ENCODE measurements around the gene KRTAP5-2. TPM values are rescaled to one million over a fixed set of nuclear protein-coding genes. Genes with fewer than 3 reads are reported as not detected.

Gene KRTAP5-2
- total and polyA plus RNA-seq, 2 of the 8 experiments (the other 6 are each of a cell fraction or from before 2014, with no cell fraction given) = not detected

DNA sequence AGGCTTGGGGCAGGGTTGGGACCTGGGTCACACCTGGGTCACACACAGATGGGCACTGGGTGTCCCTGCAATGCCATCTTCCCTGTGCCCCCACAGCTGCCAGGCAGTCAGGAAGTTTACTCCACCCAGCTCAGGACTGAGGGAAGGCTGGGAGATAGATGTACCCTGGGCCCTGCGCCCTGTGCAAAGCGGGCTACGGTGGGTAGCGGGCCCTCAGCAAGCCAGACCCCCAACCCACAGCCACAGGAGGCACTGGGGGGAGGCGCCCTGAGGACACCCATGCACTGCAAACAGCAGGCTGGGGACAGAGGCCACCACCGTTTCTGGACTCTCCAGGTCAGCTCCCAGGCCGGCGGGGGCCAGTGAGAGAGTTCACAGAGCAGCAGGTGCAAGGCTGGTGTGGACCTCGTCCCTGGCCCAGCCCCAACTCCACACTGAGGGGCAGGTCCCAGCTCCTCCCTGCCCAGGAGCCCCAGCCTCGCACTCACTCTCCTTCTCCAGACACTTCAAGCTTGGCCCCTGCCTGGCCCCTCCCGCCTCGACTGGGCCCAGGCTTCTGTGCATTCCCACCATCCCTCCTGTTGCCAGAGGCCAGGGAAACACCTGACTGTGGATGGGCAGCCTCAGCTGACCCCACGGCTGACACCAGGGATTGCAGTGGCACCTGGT lies 30.9 kb downstream of the KRTAP5-2 start:
- H3K9ac ChIP-seq (replicated peaks in 1 of 4; ENCODE audit: extremely low read depth in 1 of 4, low read depth in 3 of 4, low read length in 3 of 4) = no peak overlapping the region
- H3K4me3 ChIP-seq (ENCODE audit: extremely low read depth in 1 of 4, insufficient read depth in 2 of 4, low read depth in 3 of 4, low read length in 4 of 4) = no peak overlapping the region
- no peaks in the 10 kb centered on the region for H3K9me3 ChIP-seq (ENCODE audit: insufficient read depth in 2 of 2, low read depth in 1 of 2, low read length in 1 of 2)
- no peaks in the 10 kb centered on the region; the same call in 1 of the 2 replicates for H3K23me2 ChIP-seq (ENCODE audit: low read depth, low read length)
- no peak overlapping the region for H3K23ac ChIP-seq (ENCODE audit: insufficient read length)
- H2BK15ac ChIP-seq (ENCODE audit: low read length) = no peak overlapping the region
- ChIA-PET CTCF (ENCODE audit: partially characterized antibody) (interaction anchor here (0.6 to 9.1 kb wide), 9 partner anchors 7 to 992 kb away, joined by 3 to 100 read pairs (median 6); no protein-coding TSS in a partner anchor), POLR2A (ENCODE audit: partially characterized antibody) (interaction anchor here (1.7 to 6.9 kb wide), 2 partner anchors 10 to 14 kb away, joined by 4 to 58 read pairs; no protein-coding TSS in a partner anchor)
- H3K79me1 ChIP-seq (ENCODE audit: low read depth, low read length) = no peaks in the 10 kb centered on the region
- no peak overlapping the region for H2BK120ac ChIP-seq (replicated peaks; ENCODE audit: low read depth, low read length)
- 85% methylated on average over 13 of the region's 13 CpGs; no CpG with 5 or more reads in 1 of the 2 experiments for WGBS, 2 experiments (ENCODE audit: extremely low coverage in 1 of 2, insufficient coverage in 1 of 2, insufficient read length in 1 of 2, insufficient replicate concordance in 2 of 2, low coverage in 1 of 2, low lambda C conversion rate in 2 of 2, missing lambda C conversion rate in 1 of 2)
- no peak overlapping the region for H4K5ac ChIP-seq (ENCODE audit: insufficient read length, low read depth, low read length)
- peaks cover 4 to 25% of the 10 kb centered on the region in 2 experiments for H4K20me1 ChIP-seq (replicated peaks in 1 of 2; ENCODE audit: control insufficient read depth in 1 of 2, insufficient read depth in 2 of 2, low read length in 2 of 2)
- H3K4ac ChIP-seq (replicated peaks; ENCODE audit: insufficient read length, low read depth, low read length) = no peak overlapping the region
- peak overlapping the region; percentile 73 for H4K91ac ChIP-seq (replicated peaks; ENCODE audit: insufficient read length, low read length)
- FAIRE-seq (no peak), DNase-seq (ENCODE audit: low read depth in 1 of 2, low spot score in 2 of 2) (no peak)
- H2BK20ac ChIP-seq (ENCODE audit: low read length) = 0 out of 2 replicates have a peak overlapping the region, but pooled peaks have one; percentile 48
- H3K18ac ChIP-seq (ENCODE audit: extremely low read depth, low read length) = no peak overlapping the region; the same call in 1 of the 2 replicates
- H2BK5ac ChIP-seq (ENCODE audit: low read depth, low read length) = peak overlapping the region; percentile 66; the same call in 1 of the 2 replicates
- H2AK5ac ChIP-seq (ENCODE audit: low read depth, low read length) = 0 out of 2 replicates have a peak overlapping the region, but pooled peaks have one; percentile 15
- no peak overlapping the region for H3K56ac ChIP-seq (replicated peaks; ENCODE audit: insufficient read length, low read depth, low read length)
- no peak overlapping the region for H2AFZ ChIP-seq (ENCODE audit: low read length)
- no peaks in the 10 kb centered on the region for H3K79me2 ChIP-seq (ENCODE audit: control insufficient read depth in 1 of 2, insufficient read depth in 2 of 2, low read length in 2 of 2)
- H3K27ac ChIP-seq (ENCODE audit: low read depth, low read length) = no peak overlapping the region
- no peaks in the 10 kb centered on the region for H3K36me3 ChIP-seq (ENCODE audit: control insufficient read depth in 2 of 4, insufficient read depth in 4 of 4, low read length in 3 of 4)
- H2BK12ac ChIP-seq (ENCODE audit: low read depth, low read length) = peak overlapping the region; percentile 80; the same call in 1 of the 2 replicates
- H3K4me1 ChIP-seq (replicated peaks in 1 of 4; ENCODE audit: control insufficient read depth in 3 of 4, insufficient read depth in 4 of 4, low read length in 3 of 4) = peaks cover 0 to 51% (median 38%) of the 10 kb centered on the region in 4 experiments; a peak in 6 of 7 replicates
- no peak overlapping the region; a peak in 1 of 4 replicates for H3K4me2 ChIP-seq (ENCODE audit: insufficient read depth in 1 of 2, low read depth in 2 of 2, low read length in 2 of 2)
- H4K8ac ChIP-seq (ENCODE audit: extremely low read depth, insufficient read depth, low read length) = no peak overlapping the region; the same call in 1 of the 2 replicates
- H3K14ac ChIP-seq (ENCODE audit: insufficient read length) = no peak overlapping the region
- H3K27me3 ChIP-seq (replicated peaks in 1 of 4; ENCODE audit: control insufficient read depth in 3 of 4, extremely low read depth in 1 of 4, insufficient read depth in 3 of 4, low read length in 3 of 4) = peaks cover 0 to 22% (median 18%) of the 10 kb centered on the region in 4 experiments; a peak in 6 of 7 replicates
- TF ChIP-seq TAF7 (optimal IDR thresholded peaks at IDR 0.05; ENCODE audit: borderline replicate concordance, low read depth, low read length) (no peak), BACH1 (IDR thresholded peaks at IDR 0.05; ENCODE audit: low read length) (no peak), NANOG (IDR thresholded peaks at IDR 0.05; ENCODE audit: insufficient read depth, low read depth, low read length, poor library complexity, severe bottlenecking) (no peak), TEAD4 (IDR thresholded peaks at IDR 0.05; ENCODE audit: low read depth, low read length) (no peak), POLR2AphosphoS5 (IDR thresholded peaks at IDR 0.05; ENCODE audit: low read depth, low read length) (no peak), PHF8 (conservative IDR thresholded peaks at IDR 0.05; ENCODE audit: low read depth, low read length) (no peak), EGR1 (IDR thresholded peaks at IDR 0.05; ENCODE audit: borderline replicate concordance, low read depth, low read length) (no peak), RNF2 (IDR thresholded peaks at IDR 0.05; ENCODE audit: borderline replicate concordance, low read depth, low read length, missing control alignments, poor library complexity, severe bottlenecking) (no peak), FOSL1 (IDR thresholded peaks at IDR 0.05; ENCODE audit: insufficient read depth, low read depth, low read length) (no peak), YY1 (IDR thresholded peaks at IDR 0.05; ENCODE audit: low read depth, low read length) (no peak)
- TF ChIP-seq, protein P1, sequence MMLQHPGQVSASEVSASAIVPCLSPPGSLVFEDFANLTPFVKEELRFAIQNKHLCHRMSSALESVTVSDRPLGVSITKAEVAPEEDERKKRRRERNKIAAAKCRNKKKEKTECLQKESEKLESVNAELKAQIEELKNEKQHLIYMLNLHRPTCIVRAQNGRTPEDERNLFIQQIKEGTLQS (IDR thresholded peaks at IDR 0.05; ENCODE audit: insufficient read depth, low read depth, low read length) = no peak

All from H1 (cell line).